Measurements from ENCODE around the gene POLN. TPM values are rescaled to one million over a fixed set of nuclear protein-coding genes. Genes with fewer than 3 reads are reported as not detected.

POLN gene
- total RNA-seq, 1 donor from 2014 or later = 12.8 TPM

- DNase-seq (ENCODE audit: low spot score) = no peak
These were observed 10.7 kb upstream of the POLN start for GRCh38 chr4:2252530-2253091.

- peak; percentile 83 for DNase-seq (ENCODE audit: low spot score)
These were observed 10.0 kb upstream of the POLN start for GRCh38 chr4:2251795-2252529.

- DNase-seq (ENCODE audit: low spot score) = peak; percentile 74
These were observed 9.3 kb upstream of the POLN start for GRCh38 chr4:2251073-2251794.

- DNase-seq (ENCODE audit: low spot score) = no peak
These were observed 8.6 kb upstream of the POLN start for GRCh38 chr4:2250357-2251072.

- DNase-seq (ENCODE audit: low spot score) = no peak
These were observed 7.8 kb upstream of the POLN start for GRCh38 chr4:2249526-2250356.

- no peak for DNase-seq (ENCODE audit: low spot score)
These were observed 6.9 kb upstream of the POLN start for GRCh38 chr4:2248821-2249261.

- no peak for DNase-seq (ENCODE audit: low spot score)
These were observed 6.3 kb upstream of the POLN start for GRCh38 chr4:2248044-2248780.

- no peak for DNase-seq (ENCODE audit: low spot score)
These were observed 5.5 kb upstream of the POLN start for GRCh38 chr4:2247128-2248043.

- no peak for DNase-seq (ENCODE audit: low spot score)
These were observed 4.6 kb upstream of the POLN start for GRCh38 chr4:2246384-2247127.

GRCh38 chr4:2245787-2246275, 3.9 kb upstream of the POLN start:
- no peak for DNase-seq (ENCODE audit: low spot score)

GRCh38 chr4:2245057-2245786, 3.3 kb upstream of the POLN start:
- DNase-seq (ENCODE audit: low spot score) = no peak

GRCh38 chr4:2243681-2244380, 1.9 kb upstream of the POLN start:
- no peak for DNase-seq (ENCODE audit: low spot score)

- no peak for DNase-seq (ENCODE audit: low spot score)
These were observed 918 bp downstream of the POLN start for GRCh38 chr4:2241003-2241402.

GRCh38 chr4:2236944-2237666, 4.8 kb downstream of the POLN start:
- DNase-seq (ENCODE audit: low spot score) = no peak

GRCh38 chr4:2231082-2231481, 10.8 kb downstream of the POLN start:
- no peak for DNase-seq (ENCODE audit: low spot score)

- no peak for DNase-seq (ENCODE audit: low spot score)
These were observed 15.7 kb downstream of the POLN start for GRCh38 chr4:2226261-2226660.
